H1 (cell line): ENCODE measurements around the gene STXBP2. TPM values are rescaled to one million over a fixed set of nuclear protein-coding genes. Genes with fewer than 3 reads are reported as not detected.

Experiments
- CTCF ChIA-PET: fragments of 300-600 bp; sonication (Branson Sonifier 250); formaldehyde crosslinking; loops from one replicate; lab custom pipeline; 2021; ENCODE audit not compliant: partially characterized antibody; lab: Charles Lee
- POLR2A ChIA-PET: fragments of 300-600 bp; sonication (Branson Sonifier 250); formaldehyde crosslinking; loops from one replicate; lab custom pipeline; 2021; ENCODE audit warnings: inconsistent platforms; ENCODE audit not compliant: partially characterized antibody; lab: Charles Lee
- DNase-seq, 2 experiments: peaks; one replicate each; pipeline versions ENCODE4 v3.0.0 to v3.0.0-alpha.2; 2010 to 2022; ENCODE audit warnings: low spot score in 2 of 2, low read depth in 1 of 2, mixed read lengths in 1 of 2
- FAIRE-seq: peaks from 2 replicates; lab custom pipeline; 2011; peaks lifted over from hg19 to GRCh38; lab: Jason Lieb, UNC
- H2AFZ ChIP-seq: 2 replicates; pipeline ENCODE4 v1.8.1; 2012; ENCODE audit warnings: low read length, inconsistent platforms
- H2AK5ac ChIP-seq: 2 replicates; pipeline ENCODE4 v1.6.1; 2013; ENCODE audit warnings: low read depth, low read length
- H2BK120ac ChIP-seq: replicated peaks from 2 replicates; pipeline ENCODE3; 2013; ENCODE audit warnings: low read depth, low read length, inconsistent platforms
- H2BK12ac ChIP-seq: 2 replicates; pipeline ENCODE4 v1.6.1; 2013; ENCODE audit warnings: low read depth, low read length
- H2BK15ac ChIP-seq: 2 replicates; pipeline ENCODE4 v1.6.1; 2013; ENCODE audit warnings: low read length
- H2BK20ac ChIP-seq: 2 replicates; pipeline ENCODE4 v1.6.1; 2013; ENCODE audit warnings: low read length
- H2BK5ac ChIP-seq: 2 replicates; pipeline ENCODE4 v1.6.1; 2013; ENCODE audit warnings: low read depth, low read length
- H3K14ac ChIP-seq: 2 replicates; pipeline ENCODE4 v1.6.1; 2013; ENCODE audit warnings: inconsistent platforms; ENCODE audit not compliant: insufficient read length
- H3K18ac ChIP-seq: 2 replicates; pipeline ENCODE4 v1.6.1; 2013; ENCODE audit warnings: low read length; ENCODE audit errors: extremely low read depth
- H3K23ac ChIP-seq: 2 replicates; pipeline ENCODE4 v1.6.1; 2013; ENCODE audit warnings: inconsistent platforms; ENCODE audit not compliant: insufficient read length
- H3K23me2 ChIP-seq: 2 replicates; pipeline ENCODE4 v1.6.1; 2013; ENCODE audit warnings: low read depth, low read length
- H3K27ac ChIP-seq: 2 replicates; pipeline ENCODE4 v1.6.1; 2011; ENCODE audit warnings: low read depth, low read length, inconsistent platforms
- H3K27me3 ChIP-seq, 4 experiments: replicated peaks in 1 of 4; 1 replicate in 1 of 4; 2 replicates in 3 of 4; pipeline versions ENCODE4 v1.6.1 to v1.8.1; 2011 to 2013; ENCODE audit warnings: low read length in 3 of 4, mild to moderate bottlenecking in 3 of 4, inconsistent platforms in 2 of 4, mixed read lengths in 2 of 4, moderate library complexity in 1 of 4; ENCODE audit not compliant: control insufficient read depth in 3 of 4, insufficient read depth in 3 of 4; ENCODE audit errors: extremely low read depth in 1 of 4
- H3K36me3 ChIP-seq, 4 experiments: 2 replicates each; pipeline versions ENCODE4 v1.6.1 to v1.8.1; 2011 to 2013; ENCODE audit warnings: mild to moderate bottlenecking in 4 of 4, low read length in 3 of 4, moderate library complexity in 2 of 4, control low read depth in 1 of 4, inconsistent platforms in 1 of 4; ENCODE audit not compliant: insufficient read depth in 4 of 4, control insufficient read depth in 2 of 4
- H3K4ac ChIP-seq: replicated peaks from 2 replicates; pipeline ENCODE3; 2013; ENCODE audit warnings: low read length, low read depth, mixed read lengths, inconsistent platforms; ENCODE audit not compliant: insufficient read length
- H3K4me1 ChIP-seq, 4 experiments: replicated peaks in 1 of 4; 1 replicate in 1 of 4; 2 replicates in 3 of 4; pipeline versions ENCODE4 v1.6.1 to v1.8.1; 2011 to 2013; ENCODE audit warnings: low read length in 3 of 4, inconsistent platforms in 2 of 4, mixed read lengths in 1 of 4; ENCODE audit not compliant: insufficient read depth in 4 of 4, control insufficient read depth in 3 of 4
- H3K4me2 ChIP-seq, 2 experiments: 2 replicates each; pipeline versions ENCODE4 v1.6.1 to v1.8.1; 2011 to 2013; ENCODE audit warnings: low read depth in 2 of 2, low read length in 2 of 2, control low read depth in 1 of 2, inconsistent platforms in 1 of 2, mild to moderate bottlenecking in 1 of 2; ENCODE audit not compliant: insufficient read depth in 1 of 2
- H3K4me3 ChIP-seq, 4 experiments: fragments of 200-600, 300-600 bp in 1 of 4; sonication (generic), shearing (Covaris generic), sonication (Bioruptor Twin) in 1 of 4; 2 replicates each; pipeline versions ENCODE4 v1.5.1 to v1.8.1; 2011 to 2016; ENCODE audit warnings: low read length in 4 of 4, low read depth in 3 of 4, control low read depth in 2 of 4, inconsistent platforms in 2 of 4, mild to moderate bottlenecking in 2 of 4, mixed read lengths in 1 of 4, moderate library complexity in 1 of 4; ENCODE audit not compliant: insufficient read depth in 2 of 4; ENCODE audit errors: extremely low read depth in 1 of 4
- H3K56ac ChIP-seq: replicated peaks from 2 replicates; pipeline ENCODE3; 2013; ENCODE audit warnings: low read depth, mild to moderate bottlenecking, mixed read lengths, low read length, inconsistent platforms; ENCODE audit not compliant: insufficient read length
- H3K79me1 ChIP-seq: 2 replicates; pipeline ENCODE4 v1.6.1; 2013; ENCODE audit warnings: low read depth, low read length, control low read depth
- H3K79me2 ChIP-seq, 2 experiments: 2 replicates each; pipeline versions ENCODE4 v1.6.1 to v1.8.1; 2012 to 2013; ENCODE audit warnings: low read length in 2 of 2, mild to moderate bottlenecking in 2 of 2, inconsistent platforms in 1 of 2; ENCODE audit not compliant: insufficient read depth in 2 of 2, control insufficient read depth in 1 of 2
- H3K9ac ChIP-seq, 4 experiments: replicated peaks in 1 of 4; 1 replicate in 1 of 4; 2 replicates in 3 of 4; pipeline versions ENCODE4 v1.6.1 to v1.8.1; 2011 to 2013; ENCODE audit warnings: low read depth in 3 of 4, low read length in 3 of 4, control low read depth in 2 of 4, mild to moderate bottlenecking in 2 of 4, moderate library complexity in 2 of 4, inconsistent platforms in 1 of 4; ENCODE audit errors: extremely low read depth in 1 of 4
- H3K9me3 ChIP-seq, 2 experiments: 2 replicates each; pipeline versions ENCODE4 v1.6.1 to v1.8.1; 2012 to 2013; ENCODE audit warnings: mild to moderate bottlenecking in 2 of 2, moderate library complexity in 2 of 2, control low read depth in 1 of 2, inconsistent platforms in 1 of 2, low read depth in 1 of 2, low read length in 1 of 2, mixed read lengths in 1 of 2; ENCODE audit not compliant: insufficient read depth in 2 of 2
- H4K20me1 ChIP-seq, 2 experiments: replicated peaks in 1 of 2; 2 replicates each; pipeline versions ENCODE3 to v1.8.1; 2011 to 2013; ENCODE audit warnings: inconsistent platforms in 2 of 2, low read length in 2 of 2, mild to moderate bottlenecking in 1 of 2; ENCODE audit not compliant: insufficient read depth in 2 of 2, control insufficient read depth in 1 of 2
- H4K5ac ChIP-seq: 2 replicates; pipeline ENCODE4 v1.6.1; 2013; ENCODE audit warnings: low read length, low read depth, mixed read lengths, inconsistent platforms; ENCODE audit not compliant: insufficient read length
- H4K8ac ChIP-seq: 2 replicates; pipeline ENCODE4 v1.8.0; 2013; ENCODE audit warnings: mild to moderate bottlenecking, moderate library complexity, low read length, inconsistent platforms; ENCODE audit not compliant: insufficient read depth; ENCODE audit errors: extremely low read depth
- H4K91ac ChIP-seq: replicated peaks from 2 replicates; pipeline ENCODE3; 2013; ENCODE audit warnings: low read length, mixed read lengths, inconsistent platforms; ENCODE audit not compliant: insufficient read length
- CREB1 ChIP-seq: IDR thresholded peaks from 2 replicates; pipeline ENCODE4 v1.6.1; 2012; ENCODE audit warnings: inconsistent platforms
- CTBP2 ChIP-seq: IDR thresholded peaks from 2 replicates; pipeline ENCODE4 v1.7.0; 2011; ENCODE audit warnings: borderline replicate concordance, mild to moderate bottlenecking, moderate library complexity, mixed read lengths, low read length; ENCODE audit not compliant: insufficient read depth, insufficient read length
- CTCF ChIP-seq, 3 experiments: IDR thresholded peaks; 1 replicate in 2 of 3; 2 replicates in 1 of 3; pipeline versions ENCODE4 v1.5.1 to v1.6.1; 2011; ENCODE audit warnings: low read length in 3 of 3, mild to moderate bottlenecking in 3 of 3, inconsistent platforms in 2 of 3, low read depth in 1 of 3, moderate library complexity in 1 of 3; ENCODE audit not compliant: insufficient read depth in 1 of 3; ENCODE audit errors: control extremely low read depth in 1 of 3
- PHF8 ChIP-seq: fragments of 200-600 bp; sonication (generic); conservative IDR thresholded peaks from 2 replicates; pipeline ENCODE4 v1.7.1; 2012; ENCODE audit warnings: low read depth, mild to moderate bottlenecking, inconsistent platforms, low read length, moderate library complexity
- WGBS, 2 experiments: shearing (Covaris generic) in 1 of 2; methylation state at CpG; one replicate each; pipeline versions ENCODE4 v1.1.6 to v1.1.7; 2013 to 2015; ENCODE audit warnings: low lambda C conversion rate in 2 of 2, mixed read lengths in 2 of 2, inconsistent platforms in 1 of 2, low coverage in 1 of 2, missing lambda C conversion rate in 1 of 2; ENCODE audit not compliant: insufficient replicate concordance in 2 of 2, insufficient coverage in 1 of 2, insufficient read length in 1 of 2; ENCODE audit errors: extremely low coverage in 1 of 2, missing lambda C conversion rate in 1 of 2; 5-methylcytosine and 5-hydroxymethylcytosine counted together
- polyA plus RNA-seq, 7 experiments: library from polyadenylated mRNA; depleted of rRNA in 3 of 7; stranded (reverse) in 5 of 7; unstranded in 2 of 7; fragments of >200 nt in 5 of 7; fragments of 200-250 nt in 2 of 7; gene quantifications; 1 replicate in 5 of 7; 2 replicates in 1 of 7; 4 replicates in 1 of 7; pipeline versions ENCODE4 v1.2.1 to v1.2.3, GENCODE V29; 2011 to 2013; ENCODE audit warnings: missing spikeins in 2 of 7, mixed read lengths in 2 of 7
- total RNA-seq: library from RNA; stranded (reverse); fragmentation: NEBNext Ultra II Directional; extraction: Animal tissue kit (Norgen Biotek cat#: 25700); gene quantifications from 2 replicates; pipeline ENCODE4 v1.2.1, GENCODE V29; 2021

STXBP2 gene
- total and polyA plus RNA-seq, 2 of the 8 experiments (the other 6 are each of a cell fraction or from before 2014, with no cell fraction given) = 52.9 to 53.8 TPM

GRCh38 chr19:7645656-7646425 lies 8.9 kb downstream of the STXBP2 start:
- no peak overlapping the region for H3K4me2 ChIP-seq
- H3K9ac ChIP-seq = no peak overlapping the region
- FAIRE-seq (no peak), DNase-seq (no peak)
- no peaks in the 10 kb centered on the region for H3K79me2 ChIP-seq
- H3K23ac ChIP-seq = no peak overlapping the region
- no peak overlapping the region for H2AK5ac ChIP-seq
- no peak overlapping the region for H3K18ac ChIP-seq
- no peak overlapping the region for H2BK15ac ChIP-seq
- no peak overlapping the region for H3K27ac ChIP-seq
- peaks cover 0 to 5% (median 0%) of the 10 kb centered on the region in 4 experiments; a peak in 4 of 7 replicates for H3K4me1 ChIP-seq
- no peak overlapping the region for H3K4ac ChIP-seq
- peaks cover 0 to 6% (median 0%) of the 10 kb centered on the region in 4 experiments; a peak in 3 of 7 replicates for H3K27me3 ChIP-seq
- no peak overlapping the region for H2AFZ ChIP-seq
- H3K79me1 ChIP-seq = no peaks in the 10 kb centered on the region
- no peak overlapping the region for H4K5ac ChIP-seq
- H4K20me1 ChIP-seq = peaks cover 0 to 6% of the 10 kb centered on the region in 2 experiments
- H3K36me3 ChIP-seq = peaks cover 0 to 3% (median 0%) of the 10 kb centered on the region in 4 experiments; a peak in 1 of 8 replicates
- no peak overlapping the region for H2BK5ac ChIP-seq
- ChIA-PET CTCF (interaction anchor here (1.8 kb wide), 1 partner anchor 154 kb away, joined by 6 read pairs; no protein-coding TSS in a partner anchor), POLR2A (interaction anchor here (0.9 to 1.3 kb wide), 2 partner anchors 10 to 16 kb away, joined by 3 to 4 read pairs; partner anchors contain the start of gene PET100)
- H3K9me3 ChIP-seq = no peaks in the 10 kb centered on the region
- H2BK20ac ChIP-seq = no peak overlapping the region
- 81% methylated on average over 11 of the region's 20 CpGs; no CpG with 5 or more reads in 1 of the 2 experiments for WGBS, 2 experiments
- H2BK12ac ChIP-seq = no peak overlapping the region
- H3K56ac ChIP-seq = no peak overlapping the region
- H4K8ac ChIP-seq = peak overlapping the region; percentile 21; the same call in 1 of the 2 replicates
- H3K23me2 ChIP-seq = no peaks in the 10 kb centered on the region
- no peak overlapping the region for H3K14ac ChIP-seq
- H3K4me3 ChIP-seq = no peak overlapping the region
- TF ChIP-seq PHF8 (no peak), CTBP2 (no peak), CTCF (IDR thresholded peaks at IDR 0.05; ENCODE audit: control extremely low read depth in 1 of 3, insufficient read depth in 1 of 3, low read depth in 1 of 3, low read length in 3 of 3) (no peak), CREB1 (no peak)
- no peak overlapping the region for H4K91ac ChIP-seq
- H2BK120ac ChIP-seq = no peak overlapping the region
